BJ (cell line): ENCODE data around the gene KRT26. TPM values are rescaled to one million over a fixed set of nuclear protein-coding genes. Genes with fewer than 3 reads are reported as not detected.

ENCODE experiments used
- CTCF ChIA-PET: fragments of 350-600 bp; formaldehyde crosslinking; extraction: SDS; loops from one replicate; lab custom pipeline; 2021; ENCODE audit warnings: antibody characterized with exemption, inconsistent platforms; lab: Yijun Ruan, JAX
- POLR2A ChIA-PET: fragments of 300-600 bp; sonication (Branson Sonifier 250); formaldehyde crosslinking; extraction: SDS; loops from one replicate; lab custom pipeline; 2021; ENCODE audit warnings: antibody characterized with exemption; lab: Charles Lee
- DNase-seq: peaks from one replicate; pipeline ENCODE4 v3.0.0-alpha.2; 2011; ENCODE audit warnings: low read depth
- H3K27me3 ChIP-seq: 2 replicates; pipeline ENCODE4 v1.6.0; 2011; ENCODE audit warnings: low read length; ENCODE audit not compliant: control insufficient read depth, insufficient read depth
- H3K36me3 ChIP-seq: 2 replicates; pipeline ENCODE4 v1.5.1; 2011; ENCODE audit warnings: low read length; ENCODE audit not compliant: control insufficient read depth, insufficient read depth
- H3K4me3 ChIP-seq: 2 replicates; pipeline ENCODE4 v1.5.1; 2011; ENCODE audit warnings: low read depth, mild to moderate bottlenecking, control low read depth, low read length
- polyA plus RNA-seq: library from polyadenylated mRNA; depleted of rRNA; stranded (reverse); fragments of >200 nt; gene quantifications from 2 replicates; pipeline ENCODE4 v1.2.3, GENCODE V29; 2011
- TF ChIP-seq, protein P1 (sequence below): IDR thresholded peaks from 2 replicates; pipeline ENCODE4 v1.5.1; 2011; ENCODE audit warnings: low read depth, mild to moderate bottlenecking, control low read depth, inconsistent platforms, low read length, moderate library complexity; ENCODE audit not compliant: insufficient read depth

Gene KRT26
- polyA plus RNA-seq, 1 experiment: not detected

DNA sequence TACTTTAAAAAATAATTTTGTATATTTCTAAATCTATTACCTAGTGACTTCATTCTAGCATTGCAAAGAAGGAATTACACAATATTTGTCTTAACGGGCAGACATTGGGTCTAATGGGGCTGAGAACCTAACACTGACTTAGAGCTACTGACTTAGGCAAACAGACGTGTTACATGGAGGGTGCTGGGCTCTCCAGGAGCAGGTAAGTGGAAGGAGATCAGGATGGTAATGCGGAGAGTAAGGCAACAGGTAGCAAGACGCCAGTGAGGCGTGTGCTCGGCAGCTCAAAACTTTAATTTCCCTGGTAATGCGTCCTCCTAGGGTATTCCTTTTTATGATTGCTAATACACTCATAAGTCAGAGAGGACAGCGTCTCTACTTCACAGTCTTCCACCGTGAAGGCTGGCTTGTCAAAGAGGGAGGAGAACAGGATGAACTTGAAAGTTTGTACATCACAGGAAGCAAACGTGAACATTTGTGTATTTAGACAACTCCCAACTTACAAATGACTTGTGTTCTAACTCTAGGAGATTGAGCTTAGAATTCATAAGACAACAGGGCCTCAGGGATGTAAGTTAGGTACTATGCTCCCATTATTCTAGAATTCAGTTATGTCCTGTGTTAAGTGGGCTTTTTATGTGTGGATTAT lies 23.1 kb upstream of the KRT26 start:
- ChIA-PET CTCF (interaction anchor here (0.7 to 2.4 kb wide), 4 partner anchors 11 to 1053 kb away, joined by 3 to 8 read pairs (median 6); no protein-coding TSS in a partner anchor), POLR2A (no interaction called here)
- no peak for DNase-seq
- no peak overlapping the region for H3K4me3 ChIP-seq
- H3K36me3 ChIP-seq: no peaks in the 10 kb centered on the region
- TF ChIP-seq, protein P1, sequence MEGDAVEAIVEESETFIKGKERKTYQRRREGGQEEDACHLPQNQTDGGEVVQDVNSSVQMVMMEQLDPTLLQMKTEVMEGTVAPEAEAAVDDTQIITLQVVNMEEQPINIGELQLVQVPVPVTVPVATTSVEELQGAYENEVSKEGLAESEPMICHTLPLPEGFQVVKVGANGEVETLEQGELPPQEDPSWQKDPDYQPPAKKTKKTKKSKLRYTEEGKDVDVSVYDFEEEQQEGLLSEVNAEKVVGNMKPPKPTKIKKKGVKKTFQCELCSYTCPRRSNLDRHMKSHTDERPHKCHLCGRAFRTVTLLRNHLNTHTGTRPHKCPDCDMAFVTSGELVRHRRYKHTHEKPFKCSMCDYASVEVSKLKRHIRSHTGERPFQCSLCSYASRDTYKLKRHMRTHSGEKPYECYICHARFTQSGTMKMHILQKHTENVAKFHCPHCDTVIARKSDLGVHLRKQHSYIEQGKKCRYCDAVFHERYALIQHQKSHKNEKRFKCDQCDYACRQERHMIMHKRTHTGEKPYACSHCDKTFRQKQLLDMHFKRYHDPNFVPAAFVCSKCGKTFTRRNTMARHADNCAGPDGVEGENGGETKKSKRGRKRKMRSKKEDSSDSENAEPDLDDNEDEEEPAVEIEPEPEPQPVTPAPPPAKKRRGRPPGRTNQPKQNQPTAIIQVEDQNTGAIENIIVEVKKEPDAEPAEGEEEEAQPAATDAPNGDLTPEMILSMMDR: no peak
- H3K27me3 ChIP-seq: peaks cover 18% of the 10 kb centered on the region

DNA sequence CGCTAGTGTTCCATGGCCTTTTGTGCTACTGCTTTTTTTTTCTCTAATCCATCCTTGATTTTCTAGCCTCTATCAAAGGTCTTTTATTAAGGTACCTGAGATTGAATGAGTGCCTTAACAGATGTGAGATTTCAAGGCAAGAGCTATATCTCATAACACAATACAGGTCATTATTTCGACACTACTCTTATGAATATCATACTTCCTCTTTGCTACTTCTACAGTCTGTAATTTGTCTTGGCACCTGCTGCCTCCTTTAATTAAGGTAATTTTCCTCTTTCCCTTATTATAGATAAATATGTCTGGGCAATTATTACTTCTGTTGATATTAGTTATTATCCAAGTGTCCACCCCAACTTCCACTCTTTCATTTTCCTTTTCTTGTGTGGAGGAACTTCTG lies 22.5 kb upstream of the KRT26 start:
- Histone ChIP-seq H3K27me3 (peaks cover 18% of the 10 kb centered on the region), H3K4me3 (no peak overlapping the region), H3K36me3 (no peaks in the 10 kb centered on the region)
- TF ChIP-seq, protein P1: no peak
- DNase-seq: no peak
- ChIA-PET CTCF (interaction anchor here (2.3 to 2.4 kb wide), 2 partner anchors 854 to 868 kb away, joined by 7 to 8 read pairs; no protein-coding TSS in a partner anchor), POLR2A (no interaction called here)

DNA sequence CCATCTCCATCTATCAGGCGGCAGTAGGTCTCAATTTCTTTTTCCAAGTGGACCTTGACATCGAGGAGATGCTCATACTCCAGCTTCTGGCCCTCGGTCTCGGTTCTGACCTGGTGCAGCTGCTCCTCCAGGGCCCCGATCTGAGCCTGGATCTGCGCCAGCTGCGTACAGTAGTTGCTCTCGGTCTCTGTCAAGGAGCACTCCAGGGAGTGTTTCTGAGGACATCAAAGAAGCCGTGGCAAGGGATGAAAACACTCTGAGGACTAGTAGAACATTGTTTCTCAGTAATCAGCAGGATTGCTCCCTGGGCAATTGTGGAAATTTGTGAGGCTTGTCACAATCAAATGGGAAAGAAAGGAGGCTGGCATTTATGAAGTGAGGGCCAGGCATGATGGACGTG lies 21.8 kb upstream of the KRT26 start:
- Histone ChIP-seq H3K27me3 (peaks cover 17% of the 10 kb centered on the region), H3K4me3 (no peak overlapping the region), H3K36me3 (no peaks in the 10 kb centered on the region)
- ChIA-PET POLR2A (no interaction called here), CTCF (interaction anchor here (0.8 to 3.5 kb wide), 2 partner anchors 869 to 872 kb away, joined by 4 to 9 read pairs; no protein-coding TSS in a partner anchor)
- DNase-seq: no peak
- TF ChIP-seq, protein P1: no peak

DNA sequence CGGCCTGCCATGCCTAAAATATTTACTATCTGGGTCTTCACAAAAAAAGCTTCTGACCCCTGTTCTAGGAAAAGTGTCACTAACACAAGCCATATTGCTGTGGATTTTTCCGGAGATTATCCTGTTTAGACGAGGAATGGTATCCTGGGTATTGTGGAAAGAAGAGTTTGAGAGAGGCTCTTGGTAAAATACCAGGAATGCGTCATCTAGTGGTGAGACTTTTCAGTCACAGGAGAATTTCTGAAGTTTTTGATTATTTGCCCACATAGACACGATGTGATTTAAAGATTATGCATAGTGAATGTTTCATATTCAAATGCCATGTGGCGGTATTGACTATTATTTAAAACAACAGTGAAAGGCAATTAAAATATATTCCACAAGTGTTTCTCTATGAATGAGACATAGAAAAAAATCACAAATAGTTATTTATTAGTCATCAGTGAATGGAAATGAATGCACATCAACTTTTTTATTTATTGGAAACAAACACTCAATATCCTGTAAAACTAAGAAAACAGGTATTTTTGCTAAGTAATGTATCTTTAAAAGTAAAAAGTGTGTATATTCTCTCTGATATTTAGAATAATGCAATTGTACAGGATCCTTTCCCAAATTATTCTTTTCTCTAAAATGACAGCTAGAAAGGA lies 19.9 kb upstream of the KRT26 start:
- Histone ChIP-seq H3K36me3 (no peaks in the 10 kb centered on the region), H3K27me3 (peaks cover 15% of the 10 kb centered on the region), H3K4me3 (no peak overlapping the region)
- TF ChIP-seq, protein P1: peak; percentile 57
- DNase-seq: no peak
- ChIA-PET POLR2A (no interaction called here), CTCF (interaction anchor here (0.9 to 3.5 kb wide), 9 partner anchors 12 to 874 kb away, joined by 3 to 9 read pairs (median 5); no protein-coding TSS in a partner anchor)

DNA sequence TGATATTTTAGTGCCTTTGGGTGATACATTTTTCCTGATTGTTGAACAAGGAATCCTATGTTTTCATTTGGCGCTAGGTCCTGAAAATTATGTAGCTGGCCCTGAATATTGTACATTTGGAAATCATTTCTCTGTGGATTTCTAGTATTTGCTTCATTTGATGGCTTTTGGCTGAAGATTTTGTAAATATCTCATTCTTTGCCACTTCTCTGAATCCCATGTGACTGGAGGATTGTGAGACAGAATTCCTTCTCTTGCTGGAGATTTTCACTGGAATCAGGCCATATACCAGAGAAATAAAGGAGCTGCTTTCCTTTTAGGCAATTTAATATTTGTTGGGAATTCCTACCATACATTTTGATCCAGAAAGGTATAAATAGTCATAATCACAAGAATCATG lies 19.1 kb upstream of the KRT26 start:
- POLR2A ChIA-PET: no interaction called here
- H3K36me3 ChIP-seq: no peaks in the 10 kb centered on the region
- TF ChIP-seq, protein P1: no peak
- no peak for DNase-seq
- H3K4me3 ChIP-seq: no peak overlapping the region
- CTCF ChIA-PET: interaction anchor here (1.0 to 3.5 kb wide), 5 partner anchors 15 to 875 kb away, joined by 3 to 9 read pairs (median 7); no protein-coding TSS in a partner anchor
- H3K27me3 ChIP-seq: peaks cover 12% of the 10 kb centered on the region
